IPS-15b (cell line): ENCODE data around the gene VMP1.

Experiments
- H3K27me3 ChIP-seq: one replicate; pipeline ENCODE4 v1.6.1; 2013; ENCODE audit warnings: low read length; ENCODE audit not compliant: control insufficient read depth, insufficient read depth
- H3K36me3 ChIP-seq: one replicate; pipeline ENCODE4 v1.6.1; 2013; ENCODE audit warnings: low read length; ENCODE audit not compliant: control insufficient read depth, insufficient read depth
- H3K4me1 ChIP-seq: one replicate; pipeline ENCODE4 v1.6.1; 2013; ENCODE audit warnings: mild to moderate bottlenecking, low read length; ENCODE audit not compliant: control insufficient read depth, insufficient read depth
- H3K4me3 ChIP-seq: one replicate; pipeline ENCODE4 v1.5.1; 2013; ENCODE audit warnings: low read depth, low read length
- H3K9ac ChIP-seq: one replicate; pipeline ENCODE4 v1.6.1; 2013; ENCODE audit warnings: low read depth, mild to moderate bottlenecking, low read length
- H3K9me3 ChIP-seq: one replicate; pipeline ENCODE4 v1.6.1; 2013; ENCODE audit warnings: mild to moderate bottlenecking, low read length; ENCODE audit not compliant: control insufficient read depth, insufficient read depth

VMP1 gene

DNA sequence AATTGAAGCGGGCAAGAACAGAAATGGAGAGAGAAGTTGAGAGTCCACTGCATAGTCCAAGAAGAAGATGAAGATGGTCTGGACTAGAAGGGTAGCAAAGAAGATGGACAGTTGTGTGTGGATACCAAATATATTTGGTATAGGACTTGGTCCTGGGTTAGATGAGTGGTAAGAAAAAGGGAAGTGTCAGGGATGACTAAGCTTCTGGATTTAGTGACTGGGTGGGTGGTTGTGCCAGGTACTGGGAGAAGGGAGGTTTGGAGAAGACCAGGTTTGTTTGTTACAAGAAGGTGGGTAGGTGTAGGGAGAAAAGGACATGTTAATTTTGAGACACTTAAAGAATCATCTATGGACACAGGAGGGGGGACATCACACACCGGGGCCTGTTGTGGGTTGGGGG lies 5.4 kb downstream of the VMP1 start:
- Histone ChIP-seq H3K9ac (no peak overlapping the region), H3K4me1 (peaks cover 8% of the 10 kb centered on the region), H3K36me3 (no peaks in the 10 kb centered on the region), H3K27me3 (no peaks in the 10 kb centered on the region), H3K9me3 (no peaks in the 10 kb centered on the region), H3K4me3 (no peak overlapping the region)

DNA sequence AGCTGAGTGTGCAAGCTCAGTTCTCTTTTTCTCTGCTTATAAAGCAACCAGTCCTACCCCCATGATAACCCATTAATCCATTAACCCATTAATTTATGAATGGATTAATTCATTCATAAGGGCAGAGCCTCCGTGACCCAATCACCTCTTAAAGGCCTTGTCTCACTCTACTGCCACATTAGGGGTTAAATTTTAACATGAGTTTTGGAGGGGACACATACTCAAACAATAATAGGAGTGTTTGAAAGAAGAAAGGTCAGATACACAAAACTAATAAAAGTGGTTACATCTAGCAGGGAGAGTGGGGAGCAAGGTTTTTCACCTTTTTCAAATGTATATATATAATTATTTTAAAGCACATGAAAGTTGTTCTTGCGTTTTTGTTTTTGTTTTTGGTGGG lies 6.8 kb downstream of the VMP1 start:
- Histone ChIP-seq H3K9ac (no peak overlapping the region), H3K9me3 (no peaks in the 10 kb centered on the region), H3K4me3 (no peak overlapping the region), H3K27me3 (no peaks in the 10 kb centered on the region), H3K36me3 (no peaks in the 10 kb centered on the region), H3K4me1 (no peaks in the 10 kb centered on the region)

DNA sequence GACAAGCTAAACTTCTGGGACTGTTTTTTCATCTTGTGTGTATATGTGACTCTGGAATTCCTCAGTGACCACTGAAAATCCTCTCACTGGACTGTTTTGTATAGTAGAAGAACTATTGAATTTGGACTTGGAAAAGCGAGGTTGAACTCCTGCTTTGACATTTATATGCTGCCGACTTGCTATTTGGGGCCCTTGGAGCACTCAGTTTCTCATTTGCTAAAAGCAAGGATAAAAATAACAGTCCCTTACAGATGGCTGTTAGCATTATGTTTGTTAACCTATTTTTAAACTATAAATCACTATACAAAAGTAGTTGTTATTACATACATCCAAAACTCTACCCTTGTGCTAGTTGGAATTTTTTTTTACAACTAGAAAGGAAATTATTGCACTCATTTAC lies 9.0 kb downstream of the VMP1 start:
- no peaks in the 10 kb centered on the region for H3K4me1 ChIP-seq
- H3K4me3 ChIP-seq, result no peak overlapping the region
- H3K9me3 ChIP-seq, result no peaks in the 10 kb centered on the region
- H3K9ac ChIP-seq, result no peak overlapping the region
- H3K27me3 ChIP-seq, result no peaks in the 10 kb centered on the region
- H3K36me3 ChIP-seq, result no peaks in the 10 kb centered on the region

DNA sequence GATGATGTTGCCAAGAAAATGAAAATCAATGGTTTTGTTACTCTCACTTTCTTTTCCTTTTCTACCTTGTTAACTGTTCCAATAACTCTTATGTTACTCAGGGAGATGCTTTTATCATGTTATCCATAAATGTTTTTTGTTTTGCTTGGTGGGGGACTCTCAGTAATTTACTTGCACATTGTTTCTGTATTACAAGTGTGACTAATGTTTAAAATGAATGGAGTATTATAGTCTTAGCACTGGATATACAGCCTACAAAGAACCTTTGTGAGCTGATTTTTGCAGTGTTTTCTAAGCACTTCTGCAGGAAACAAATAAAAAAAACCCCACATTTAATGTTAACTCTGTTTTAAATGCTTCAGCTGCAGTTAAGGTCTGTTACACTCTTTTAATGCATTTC lies 12.1 kb downstream of the VMP1 start:
- peaks cover 6% of the 10 kb centered on the region for H3K4me1 ChIP-seq
- H3K9me3 ChIP-seq, result no peaks in the 10 kb centered on the region
- H3K9ac ChIP-seq, result no peak overlapping the region
- no peak overlapping the region for H3K4me3 ChIP-seq
- no peaks in the 10 kb centered on the region for H3K27me3 ChIP-seq
- no peaks in the 10 kb centered on the region for H3K36me3 ChIP-seq

DNA sequence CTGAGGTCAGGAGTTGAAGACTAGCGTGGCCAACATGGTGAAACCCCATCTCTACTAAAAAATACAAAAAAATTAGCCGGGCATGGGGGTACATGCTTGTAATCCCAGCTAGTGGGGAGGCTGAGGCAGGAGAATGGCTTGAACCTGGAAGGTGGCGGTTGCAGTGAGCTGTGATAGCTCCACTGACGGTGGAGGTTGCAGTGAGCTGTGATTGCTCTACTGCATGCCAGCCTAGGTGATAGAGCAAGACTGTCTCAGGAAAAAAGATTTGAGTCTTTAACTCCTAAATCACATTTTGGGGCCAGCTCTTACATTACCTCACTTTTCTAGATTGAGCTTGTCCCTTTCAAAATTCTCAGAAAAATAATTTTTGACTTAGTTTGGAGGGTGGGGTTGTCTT lies 15.2 kb downstream of the VMP1 start:
- no peaks in the 10 kb centered on the region for H3K9me3 ChIP-seq
- peaks cover 6% of the 10 kb centered on the region for H3K4me1 ChIP-seq
- no peak overlapping the region for H3K9ac ChIP-seq
- H3K36me3 ChIP-seq, result no peaks in the 10 kb centered on the region
- H3K4me3 ChIP-seq, result no peak overlapping the region
- no peaks in the 10 kb centered on the region for H3K27me3 ChIP-seq

DNA sequence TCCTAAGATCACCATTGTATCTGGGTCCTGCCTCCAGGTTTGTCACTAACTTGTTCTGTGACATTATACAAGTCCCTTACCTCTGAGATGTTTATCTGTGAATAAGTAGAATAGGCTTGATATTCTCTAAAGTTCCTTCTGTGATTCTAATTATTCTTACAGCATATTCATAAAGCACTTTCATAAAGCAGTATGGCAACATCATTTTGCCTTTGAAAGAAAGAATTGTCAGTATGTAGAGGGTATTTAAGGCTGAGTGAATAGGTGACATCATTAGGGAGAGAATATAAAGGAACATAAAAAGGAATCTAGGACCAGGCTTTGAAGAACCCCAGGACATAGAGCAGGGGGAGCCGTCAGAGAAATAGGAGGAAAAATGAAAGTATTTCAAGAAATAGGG lies 15.6 kb downstream of the VMP1 start:
- Histone ChIP-seq H3K9me3 (no peaks in the 10 kb centered on the region), H3K36me3 (no peaks in the 10 kb centered on the region), H3K4me1 (peaks cover 6% of the 10 kb centered on the region), H3K27me3 (no peaks in the 10 kb centered on the region), H3K9ac (no peak overlapping the region), H3K4me3 (no peak overlapping the region)

DNA sequence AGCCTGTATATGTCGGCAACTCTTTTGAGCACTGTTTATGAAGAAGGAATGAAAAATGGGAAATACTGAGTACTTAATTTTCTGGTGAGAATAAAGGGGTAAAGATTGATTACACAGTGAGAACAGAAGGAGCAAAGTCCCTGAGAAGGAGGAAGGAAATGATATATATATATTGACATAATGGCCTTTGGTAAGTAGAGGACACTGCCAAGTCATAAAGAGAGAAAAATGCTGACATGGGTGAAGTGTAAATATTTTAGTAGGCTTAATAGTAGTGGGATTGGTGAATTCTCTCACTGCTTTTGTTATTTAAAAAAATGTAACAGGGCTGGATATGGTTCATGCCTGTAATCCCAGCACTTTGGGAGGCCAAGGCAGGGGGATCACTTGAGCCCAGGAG lies 16.2 kb downstream of the VMP1 start:
- Histone ChIP-seq H3K27me3 (no peaks in the 10 kb centered on the region), H3K9ac (no peak overlapping the region), H3K4me3 (no peak overlapping the region), H3K36me3 (no peaks in the 10 kb centered on the region), H3K9me3 (no peaks in the 10 kb centered on the region), H3K4me1 (peaks cover 6% of the 10 kb centered on the region)

DNA sequence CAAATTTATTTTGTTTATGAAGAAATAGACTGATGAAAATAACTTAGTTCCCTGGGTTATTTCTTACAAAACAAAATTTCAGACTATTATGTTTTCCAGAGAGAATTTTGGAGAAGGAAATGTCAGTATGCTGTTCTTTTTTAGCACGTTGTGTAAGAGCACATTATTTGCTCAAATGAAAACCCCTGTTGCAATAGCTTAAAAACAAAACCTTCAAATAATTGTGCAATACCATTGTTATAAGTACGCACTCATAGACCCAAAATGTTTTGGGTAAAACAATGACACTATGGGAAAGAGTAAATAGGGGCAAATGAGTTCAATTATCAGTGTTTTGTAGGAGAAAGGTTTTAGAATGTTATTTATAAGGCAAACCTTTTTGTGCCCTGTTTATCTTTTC lies 18.2 kb downstream of the VMP1 start:
- H3K4me3 ChIP-seq, result no peak overlapping the region
- no peaks in the 10 kb centered on the region for H3K36me3 ChIP-seq
- H3K4me1 ChIP-seq, result peaks cover 6% of the 10 kb centered on the region
- no peak overlapping the region for H3K9ac ChIP-seq
- H3K27me3 ChIP-seq, result no peaks in the 10 kb centered on the region
- no peaks in the 10 kb centered on the region for H3K9me3 ChIP-seq

DNA sequence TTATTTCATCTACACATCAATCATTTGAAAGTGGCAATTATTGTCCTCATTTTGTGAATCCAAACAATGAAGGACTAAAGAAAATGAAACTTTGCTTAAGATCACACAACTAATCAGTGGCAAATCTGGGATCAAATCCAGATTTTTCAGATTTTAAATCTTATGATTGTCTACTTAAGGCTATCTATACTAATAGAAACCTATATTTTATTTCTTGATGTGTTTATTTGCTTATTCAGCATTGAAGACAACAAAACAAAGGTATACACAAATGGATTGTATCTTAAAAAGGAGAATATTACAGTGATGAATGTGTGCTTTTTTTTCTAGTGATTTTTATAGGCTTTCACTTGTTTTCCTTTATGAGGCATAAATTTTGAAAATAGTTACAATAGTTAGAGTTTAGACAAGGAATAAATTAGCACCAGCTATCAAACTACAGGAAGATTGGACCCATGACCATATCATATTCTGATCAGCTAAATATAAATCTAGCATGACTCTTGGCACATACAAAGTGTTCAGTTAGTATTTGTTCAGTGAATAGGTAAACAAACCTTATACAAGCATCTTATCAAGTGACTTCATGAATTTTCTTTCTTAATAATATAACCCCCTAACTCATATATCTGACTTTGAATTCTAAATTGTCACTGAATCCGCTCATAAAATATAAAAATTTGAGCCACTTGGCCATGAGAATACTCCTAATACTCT lies 20.5 kb downstream of the VMP1 start:
- no peak overlapping the region for H3K4me3 ChIP-seq
- H3K27me3 ChIP-seq, result no peaks in the 10 kb centered on the region
- H3K4me1 ChIP-seq, result peaks cover 6% of the 10 kb centered on the region
- no peaks in the 10 kb centered on the region for H3K36me3 ChIP-seq
- no peak overlapping the region for H3K9ac ChIP-seq
- no peaks in the 10 kb centered on the region for H3K9me3 ChIP-seq

DNA sequence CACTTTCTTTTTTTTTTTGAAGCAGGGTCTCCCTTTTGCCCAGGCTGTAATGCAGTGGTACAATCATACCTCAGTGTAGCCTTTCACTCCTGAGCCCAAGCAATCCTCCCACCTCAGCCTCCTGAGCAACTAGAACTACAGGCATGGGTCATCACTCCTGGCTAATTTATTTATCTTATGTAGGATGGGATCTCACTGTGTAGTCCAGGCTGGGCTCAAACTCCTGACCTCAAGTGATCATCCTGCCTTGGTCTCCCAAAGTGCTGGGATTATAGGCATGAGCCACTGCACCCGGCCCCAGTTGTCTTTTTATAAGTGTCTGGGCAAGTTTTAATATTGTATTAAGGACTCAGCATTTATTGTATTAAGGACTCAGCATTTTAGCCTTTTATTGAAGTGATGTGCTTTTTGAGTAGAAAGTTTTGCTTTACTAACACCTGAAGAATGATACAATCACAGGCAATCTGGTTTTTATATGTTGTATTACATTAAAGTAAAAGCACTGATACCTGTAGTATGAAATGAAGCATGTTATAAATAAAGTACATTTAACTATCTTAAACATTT lies 22.9 kb downstream of the VMP1 start:
- Histone ChIP-seq H3K4me3 (no peak overlapping the region), H3K9me3 (no peaks in the 10 kb centered on the region), H3K9ac (no peak overlapping the region), H3K36me3 (no peaks in the 10 kb centered on the region), H3K27me3 (no peaks in the 10 kb centered on the region), H3K4me1 (no peaks in the 10 kb centered on the region)

DNA sequence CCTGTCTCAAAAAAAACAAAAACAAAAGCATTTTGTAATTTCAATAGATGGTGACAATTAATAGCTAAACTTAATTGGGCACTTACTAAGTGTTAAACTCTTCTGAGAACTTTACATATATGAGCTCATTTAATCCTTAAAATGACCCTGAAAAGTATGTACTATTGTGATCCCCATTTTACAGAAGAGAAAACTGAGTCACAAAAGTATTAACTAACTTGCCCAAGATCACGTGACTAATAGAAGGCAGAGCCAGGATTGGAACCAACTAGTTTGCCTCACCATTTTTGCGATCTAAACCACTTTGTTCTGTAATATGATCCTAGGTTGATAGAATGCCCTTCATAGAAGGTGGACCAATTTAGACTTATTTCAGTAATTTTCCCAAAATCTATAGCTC lies 26.2 kb downstream of the VMP1 start:
- Histone ChIP-seq H3K27me3 (no peaks in the 10 kb centered on the region), H3K4me1 (no peaks in the 10 kb centered on the region), H3K4me3 (no peak overlapping the region), H3K36me3 (no peaks in the 10 kb centered on the region), H3K9ac (no peak overlapping the region), H3K9me3 (no peaks in the 10 kb centered on the region)

DNA sequence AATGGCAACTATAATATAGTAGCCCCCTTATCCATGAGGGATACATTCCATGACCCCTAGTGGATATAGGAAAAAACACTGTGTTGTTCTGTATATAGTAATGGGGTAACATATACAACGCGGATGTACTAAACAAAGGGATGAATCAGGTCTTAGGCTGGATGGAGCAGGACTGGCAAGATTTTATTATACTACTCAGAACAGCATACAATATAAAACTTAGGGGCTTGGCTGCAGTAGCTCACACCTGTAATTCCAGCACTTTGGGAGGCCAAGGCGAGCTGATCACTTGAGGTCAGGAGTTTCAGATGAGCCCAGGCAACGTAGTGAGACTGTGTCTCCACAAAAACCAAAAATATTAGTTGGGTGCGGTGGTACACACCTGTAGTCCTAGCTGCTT lies 26.8 kb downstream of the VMP1 start:
- Histone ChIP-seq H3K4me3 (no peak overlapping the region), H3K27me3 (no peaks in the 10 kb centered on the region), H3K36me3 (no peaks in the 10 kb centered on the region), H3K9ac (no peak overlapping the region), H3K9me3 (no peaks in the 10 kb centered on the region), H3K4me1 (no peaks in the 10 kb centered on the region)
